Skeletal muscle tissue (tissue), 4 donors: ENCODE results near the gene SZT2. TPM values are rescaled to one million over a fixed set of nuclear protein-coding genes. Genes with fewer than 3 reads are reported as not detected.
"Not testable (repeated sequence)": the region's sequence is repeated elsewhere in the genome, so short reads cannot be mapped to it uniquely, and the experiment has no call there.

Source experiments
- H3K27ac ChIP-seq: one replicate; pipeline ENCODE4 v1.7.0; 2013; ENCODE audit warnings: mild to moderate bottlenecking, low read depth, low read length, inconsistent platforms
- H3K27me3 ChIP-seq, 3 donors: one replicate each; pipeline ENCODE4 v1.7.0; 2013; ENCODE audit warnings: low read length in 3 of 3; ENCODE audit not compliant: control insufficient read depth in 3 of 3, insufficient read depth in 3 of 3
- H3K36me3 ChIP-seq, 3 donors: one replicate each; pipeline ENCODE4 v1.7.0; 2013; ENCODE audit warnings: low read length in 3 of 3; ENCODE audit not compliant: control insufficient read depth in 3 of 3, insufficient read depth in 3 of 3
- H3K4me1 ChIP-seq, 3 donors: one replicate each; pipeline ENCODE4 v1.7.0; 2013; ENCODE audit warnings: low read length in 3 of 3, mild to moderate bottlenecking in 3 of 3; ENCODE audit not compliant: control insufficient read depth in 3 of 3, insufficient read depth in 3 of 3
- H3K4me3 ChIP-seq, 3 donors: one replicate each; pipeline ENCODE4 v1.7.0; 2013; ENCODE audit warnings: low read length in 3 of 3
- H3K9ac ChIP-seq, 3 donors: one replicate each; pipeline ENCODE4 v1.7.0; 2013; ENCODE audit warnings: low read length in 3 of 3, mild to moderate bottlenecking in 3 of 3, moderate library complexity in 2 of 3, low read depth in 1 of 3
- H3K9me3 ChIP-seq, 3 donors: one replicate each; pipeline ENCODE4 v1.7.0; 2013; ENCODE audit warnings: low read length in 3 of 3; ENCODE audit not compliant: control insufficient read depth in 3 of 3
- total RNA-seq: library from RNA; depleted of rRNA; stranded (reverse); fragments of >200 nt; gene quantifications from one replicate; pipeline ENCODE4 v1.2.3, GENCODE V29; 2014
- donor health status: Osteomylitis.

SZT2 gene
- total RNA-seq, 1 donor from 2014 or later: 21.4 TPM

DNA sequence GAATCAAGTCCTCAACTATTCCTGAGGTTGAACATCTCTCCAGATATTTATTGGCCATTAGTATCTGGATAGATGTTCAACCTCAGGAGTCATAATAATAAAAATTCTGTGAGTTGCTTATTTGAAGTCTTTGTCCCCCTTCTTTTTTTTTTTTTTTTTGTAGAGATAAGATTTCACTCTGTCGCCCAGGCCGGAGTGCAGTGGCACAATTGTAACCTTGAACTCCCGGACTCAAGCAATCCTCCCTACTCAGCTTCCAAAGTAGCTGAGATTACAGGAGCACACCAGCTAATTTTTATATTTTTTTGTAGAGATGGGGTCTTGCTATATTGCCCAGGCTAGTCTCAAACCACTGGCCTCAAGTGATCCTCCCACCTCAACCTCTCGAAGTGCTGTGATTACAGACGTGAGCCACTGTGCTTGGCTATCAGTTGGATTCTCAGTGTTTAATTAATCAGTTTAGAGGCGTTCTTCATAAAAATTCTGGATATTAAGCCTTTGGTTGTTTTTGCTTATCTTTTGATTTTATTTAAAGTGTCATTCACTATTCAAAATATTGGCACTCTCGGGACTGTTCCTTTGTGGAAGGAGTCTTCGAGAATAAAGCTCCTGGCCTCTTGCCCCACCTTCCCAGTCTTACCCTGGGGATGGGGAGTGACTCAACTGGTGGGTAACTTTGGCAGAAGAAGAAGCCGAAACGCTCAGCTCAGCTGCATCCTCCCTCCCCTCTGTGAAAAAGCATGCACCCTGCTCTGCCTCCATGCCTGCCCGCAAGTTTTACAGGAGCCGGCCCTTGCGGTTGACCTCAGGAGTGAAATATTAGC lies 75.2 kb downstream of the SZT2 start:
- H3K9me3 ChIP-seq: no peaks in the 10 kb centered on the region
- H3K4me3 ChIP-seq: no peak overlapping the region
- H3K4me1 ChIP-seq: no peaks in the 10 kb centered on the region
- no peaks in the 10 kb centered on the region for H3K36me3 ChIP-seq
- no peak overlapping the region for H3K9ac ChIP-seq
- no peaks in the 10 kb centered on the region for H3K27me3 ChIP-seq
- no peak overlapping the region for H3K27ac ChIP-seq

DNA sequence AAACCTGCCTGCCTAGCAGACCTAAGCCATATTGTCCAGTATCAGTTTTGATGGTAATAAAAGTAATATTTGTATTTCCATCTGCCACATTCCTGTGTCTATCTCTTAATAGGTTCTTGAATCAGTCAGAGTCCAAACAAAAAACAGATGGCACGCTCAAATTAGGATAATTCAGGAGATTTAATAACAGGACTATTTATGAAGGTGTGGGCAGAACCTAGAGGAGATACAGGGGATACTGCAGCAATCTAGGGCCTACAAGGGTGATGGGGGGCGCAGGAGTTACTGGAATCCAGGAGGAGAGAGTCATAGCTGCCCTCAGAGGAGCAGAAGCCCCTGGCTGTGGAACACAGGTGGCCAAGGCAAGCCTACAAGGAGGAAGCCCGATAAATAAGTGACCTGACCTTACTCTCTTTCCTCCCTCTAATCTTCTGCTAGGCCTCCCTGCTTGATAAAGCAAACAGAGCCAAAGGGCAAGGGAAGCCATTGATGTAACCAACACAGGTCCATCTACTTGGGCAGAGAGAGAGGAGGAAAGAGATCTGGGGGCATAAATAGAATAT lies 75.9 kb downstream of the SZT2 start:
- Histone ChIP-seq H3K4me1 (no peaks in the 10 kb centered on the region), H3K27ac (no peak overlapping the region), H3K36me3 (no peaks in the 10 kb centered on the region), H3K9me3 (no peaks in the 10 kb centered on the region), H3K9ac (no peak overlapping the region), H3K4me3 (no peak overlapping the region), H3K27me3 (no peaks in the 10 kb centered on the region)

DNA sequence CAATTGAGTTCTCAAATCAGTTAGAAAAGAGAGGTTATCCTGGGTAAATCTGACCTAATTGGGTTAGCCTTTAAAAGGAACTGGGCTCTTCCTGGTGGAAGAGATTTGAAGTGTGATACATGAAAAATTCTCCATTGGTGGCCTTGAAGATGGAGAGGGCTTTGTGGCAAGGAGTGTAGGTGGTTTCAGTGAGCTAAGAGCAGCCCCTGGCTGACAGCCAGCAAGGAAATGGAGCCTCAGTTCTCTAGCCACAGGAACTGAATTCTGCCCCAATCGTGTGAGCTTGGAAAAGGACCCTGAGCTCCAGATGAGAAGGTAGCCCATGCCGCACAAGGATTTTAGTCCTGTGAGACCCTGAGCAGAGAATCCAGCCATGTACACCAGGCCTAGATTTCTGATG lies 76.7 kb downstream of the SZT2 start:
- Histone ChIP-seq H3K9me3 (no peaks in the 10 kb centered on the region), H3K4me1 (no peaks in the 10 kb centered on the region), H3K27me3 (no peaks in the 10 kb centered on the region), H3K4me3 (no peak overlapping the region), H3K27ac (no peak overlapping the region), H3K9ac (no peak overlapping the region), H3K36me3 (no peaks in the 10 kb centered on the region)

DNA sequence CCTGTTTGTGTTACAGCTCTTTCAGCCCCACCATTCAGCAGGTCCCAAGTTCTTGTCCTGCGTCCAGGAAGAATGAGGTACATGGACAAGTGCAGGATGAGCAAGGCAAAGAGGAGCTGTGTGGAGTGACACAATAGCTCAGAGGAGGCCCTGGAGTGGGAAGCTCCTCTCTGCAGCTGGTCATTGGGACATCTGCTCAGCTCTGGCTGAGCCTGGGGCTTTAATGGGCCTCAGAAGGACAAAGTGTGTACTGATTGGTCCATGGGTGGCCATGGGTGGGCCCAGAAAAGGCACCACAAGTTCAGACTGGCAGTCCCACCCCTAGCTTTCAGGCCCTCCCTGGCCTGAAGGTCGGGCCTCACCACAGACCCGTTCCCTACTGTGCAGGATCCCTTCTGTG lies 78.7 kb downstream of the SZT2 start:
- H3K27me3 ChIP-seq: no peaks in the 10 kb centered on the region
- H3K9me3 ChIP-seq: no peaks in the 10 kb centered on the region
- no peaks in the 10 kb centered on the region for H3K4me1 ChIP-seq
- H3K27ac ChIP-seq: no peak overlapping the region
- no peak overlapping the region for H3K9ac ChIP-seq
- H3K4me3 ChIP-seq: no peak overlapping the region
- no peaks in the 10 kb centered on the region for H3K36me3 ChIP-seq

DNA sequence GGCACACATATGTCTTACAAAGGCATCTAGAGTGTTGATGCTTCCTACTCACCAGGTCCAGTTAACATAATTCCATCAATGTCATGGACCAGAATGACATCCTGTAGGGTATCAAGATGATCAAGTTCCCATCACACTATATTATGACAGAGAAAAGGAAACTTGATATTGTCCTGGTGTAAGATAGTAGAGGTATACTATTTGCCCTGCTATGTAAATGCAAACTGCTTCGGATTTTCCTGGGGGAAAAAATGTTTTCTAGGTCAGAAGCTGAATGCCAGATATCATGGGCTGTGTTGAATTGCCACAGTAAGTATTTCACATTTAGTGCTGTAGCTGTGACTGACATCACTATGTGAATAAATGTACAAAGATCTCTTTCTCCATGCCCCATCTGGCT lies 80.2 kb downstream of the SZT2 start:
- no peaks in the 10 kb centered on the region for H3K27me3 ChIP-seq
- H3K36me3 ChIP-seq: no peaks in the 10 kb centered on the region
- no peak overlapping the region for H3K27ac ChIP-seq
- no peaks in the 10 kb centered on the region for H3K4me1 ChIP-seq
- no peak overlapping the region for H3K9ac ChIP-seq
- no peaks in the 10 kb centered on the region for H3K9me3 ChIP-seq
- no peak overlapping the region for H3K4me3 ChIP-seq

DNA sequence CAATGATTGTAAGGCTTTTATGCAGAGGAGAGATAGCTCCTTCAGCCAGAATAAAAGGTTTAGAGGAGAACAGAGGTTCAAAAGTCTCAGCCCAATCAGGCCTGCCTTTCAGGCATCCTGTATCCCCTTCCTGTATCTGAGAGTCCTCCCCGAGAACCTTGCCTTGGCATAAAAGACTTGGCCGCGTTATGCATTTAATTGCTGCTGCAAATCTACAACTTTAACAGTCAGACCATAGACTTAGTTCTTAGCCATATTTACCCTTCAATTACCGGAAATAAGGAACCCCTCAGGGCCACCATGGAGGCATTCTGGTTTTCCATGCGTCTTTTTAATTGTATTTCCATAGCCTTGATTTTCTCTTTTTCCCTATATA lies 82.4 kb downstream of the SZT2 start:
- H3K27me3 ChIP-seq: no peaks in the 10 kb centered on the region
- H3K4me1 ChIP-seq: no peaks in the 10 kb centered on the region
- H3K9ac ChIP-seq: no peak overlapping the region
- H3K36me3 ChIP-seq: no peaks in the 10 kb centered on the region
- H3K27ac ChIP-seq: no peak overlapping the region
- no peaks in the 10 kb centered on the region for H3K9me3 ChIP-seq
- H3K4me3 ChIP-seq: no peak overlapping the region

DNA sequence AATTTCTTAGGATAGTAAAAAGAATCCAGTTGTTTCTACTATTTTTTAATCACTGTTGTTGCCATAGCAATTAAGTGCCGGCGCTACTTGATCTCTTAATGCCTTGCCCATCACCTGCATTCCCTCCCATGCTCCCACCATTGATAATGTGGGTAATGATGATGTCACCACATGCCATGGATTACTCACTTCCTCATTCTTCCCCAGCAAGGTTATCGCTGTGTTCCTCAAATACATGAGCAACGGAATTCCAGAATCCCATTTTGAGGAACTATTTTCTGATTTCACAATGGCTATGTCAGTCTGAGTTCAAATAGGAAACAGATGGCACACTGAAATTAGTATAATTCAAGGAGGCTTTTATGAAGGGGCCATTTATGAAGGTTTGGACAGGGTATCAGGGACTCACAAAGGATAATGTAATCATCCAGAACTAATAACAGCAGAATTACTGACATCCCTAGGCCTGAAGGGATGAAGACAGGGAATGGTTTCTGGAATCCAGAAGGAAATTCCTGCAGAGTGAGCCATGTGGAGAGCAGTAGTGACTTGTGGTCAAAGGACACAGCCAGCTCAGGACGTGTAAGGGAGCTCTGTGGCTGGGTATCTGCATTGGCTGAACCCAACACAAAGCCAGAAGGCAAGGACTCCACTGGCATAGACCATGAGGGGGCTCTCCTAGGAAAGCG lies 82.9 kb downstream of the SZT2 start:
- not testable (repeated sequence) for H3K9ac ChIP-seq, H3K4me3 ChIP-seq, H3K4me1 ChIP-seq, H3K27ac ChIP-seq, H3K36me3 ChIP-seq, H3K9me3 ChIP-seq, H3K27me3 ChIP-seq

DNA sequence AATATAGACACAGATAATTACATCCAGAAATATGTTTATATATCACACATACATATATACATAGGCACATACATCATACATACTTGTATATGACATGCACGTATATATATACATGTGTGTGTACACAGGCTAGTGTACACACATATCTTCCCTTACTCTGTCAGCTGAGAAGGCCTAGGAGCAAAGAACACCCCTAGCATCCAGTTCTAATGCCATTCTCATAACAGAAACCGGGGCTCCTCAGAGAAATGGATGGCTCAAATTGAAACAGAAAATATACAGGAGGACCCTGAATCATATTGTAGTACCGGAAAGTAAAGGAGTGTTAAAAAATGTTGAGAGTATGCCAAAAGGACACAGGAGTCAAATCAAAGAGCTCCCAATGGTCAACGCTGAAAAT lies 83.8 kb downstream of the SZT2 start:
- Histone ChIP-seq H3K36me3 (no peaks in the 10 kb centered on the region), H3K4me3 (no peak overlapping the region), H3K27me3 (no peaks in the 10 kb centered on the region), H3K27ac (no peak overlapping the region), H3K4me1 (no peaks in the 10 kb centered on the region), H3K9ac (no peak overlapping the region), H3K9me3 (no peaks in the 10 kb centered on the region)

DNA sequence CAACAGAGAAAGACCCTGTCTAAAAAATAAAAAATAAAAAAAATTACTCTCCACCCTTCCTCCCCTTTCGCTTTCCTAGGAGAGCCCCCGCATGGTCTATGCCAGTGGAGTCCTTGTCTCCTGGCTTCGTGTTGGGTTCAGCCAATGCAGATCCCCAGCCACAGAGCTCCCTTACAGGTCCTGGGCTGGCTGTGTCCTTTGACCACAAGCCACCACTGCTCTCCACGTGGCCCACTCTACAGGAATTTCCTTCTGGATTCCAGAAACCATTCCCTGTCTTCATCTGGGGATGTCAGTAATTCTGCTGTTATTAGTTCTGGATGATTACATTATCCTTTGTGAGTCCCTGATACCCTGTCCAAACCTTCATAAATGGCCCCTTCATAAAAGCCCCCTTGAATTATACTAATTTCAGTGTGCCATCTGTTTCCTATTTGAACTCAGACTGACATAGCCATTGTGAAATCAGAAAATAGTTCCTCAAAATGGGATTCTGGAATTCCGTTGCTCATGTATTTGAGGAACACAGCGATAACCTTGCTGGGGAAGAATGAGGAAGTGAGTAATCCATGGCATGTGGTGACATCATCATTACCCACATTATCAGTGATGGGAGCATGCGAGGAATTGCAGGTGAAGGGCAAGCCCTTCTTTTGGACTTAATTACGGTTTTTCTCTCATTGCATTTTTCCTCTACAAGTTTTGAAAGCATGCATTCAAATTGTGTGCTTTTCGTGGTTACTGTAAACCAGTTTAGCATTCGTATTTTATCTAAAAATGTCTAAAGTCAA lies 86.1 kb downstream of the SZT2 start:
- not testable (repeated sequence) for H3K27me3 ChIP-seq, H3K9ac ChIP-seq

DNA sequence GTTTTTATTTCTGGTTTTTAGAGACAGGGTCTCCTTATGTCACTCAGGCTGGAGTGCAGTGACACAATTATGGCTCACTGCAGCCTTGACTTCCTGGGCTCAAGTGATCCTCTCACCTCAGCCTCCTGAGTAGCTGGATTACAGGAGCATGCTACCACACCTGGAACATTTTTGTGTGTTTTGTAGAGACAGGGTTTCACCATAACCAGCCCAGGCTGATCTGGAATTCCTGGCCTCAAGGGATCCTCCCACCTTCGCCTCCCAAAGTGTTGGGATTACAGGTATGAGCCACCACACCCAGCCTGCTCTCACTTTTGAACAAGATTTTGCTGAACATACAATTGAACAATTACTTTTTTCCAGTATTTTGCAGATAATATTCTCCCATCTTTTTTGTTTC lies 88.0 kb downstream of the SZT2 start:
- no peak overlapping the region for H3K27ac ChIP-seq

More for the DNA sequence above, 86.1 kb downstream of the SZT2 start:
- not testable (repeated sequence) for H3K36me3 ChIP-seq, H3K4me3 ChIP-seq, H3K27ac ChIP-seq, H3K4me1 ChIP-seq, H3K9me3 ChIP-seq

More for the DNA sequence above, 88.0 kb downstream of the SZT2 start:
- no peak overlapping the region for H3K4me3 ChIP-seq
- no peaks in the 10 kb centered on the region for H3K4me1 ChIP-seq
- H3K9ac ChIP-seq: no peak overlapping the region
- H3K36me3 ChIP-seq: no peaks in the 10 kb centered on the region
- no peaks in the 10 kb centered on the region for H3K9me3 ChIP-seq
- H3K27me3 ChIP-seq: no peaks in the 10 kb centered on the region
